Activated naive CD4-positive, alpha-beta T cell treated with anti-CD3 and anti-CD28 coated beads for 36 hours (primary cell): Measurements from ENCODE around the gene RNF220. TPM values are rescaled to one million over a fixed set of nuclear protein-coding genes. Genes with fewer than 3 reads are reported as not detected.
A peak's percentile ranks its signal among the peaks of the same experiment; 100 is the strongest.

ENCODE experiments used
- CTCF ChIA-PET: fragments of 350-600 bp; sonication (Branson Sonifier 250); formaldehyde crosslinking; loops from one replicate; lab custom pipeline; 2021; ENCODE audit warnings: antibody characterized with exemption; lab: Charles Lee
- DNase-seq: peaks from one replicate; pipeline ENCODE4 v3.0.0-alpha.2; 2020
- H3K27ac Mint-ChIP-seq: one replicate; pipeline ENCODE4 v1.8.0; 2021; ENCODE audit warnings: mild to moderate bottlenecking, mixed read lengths
- H3K27me3 Mint-ChIP-seq: one replicate; pipeline ENCODE4 v1.8.0; 2021; ENCODE audit warnings: low read depth, mixed read lengths
- H3K36me3 Mint-ChIP-seq: one replicate; pipeline ENCODE4 v1.8.0; 2021; ENCODE audit warnings: low read depth, mixed read lengths
- H3K4me1 Mint-ChIP-seq: one replicate; pipeline ENCODE4 v1.8.0; 2021; ENCODE audit warnings: low read depth, mixed read lengths
- H3K4me3 Mint-ChIP-seq: one replicate; pipeline ENCODE4 v1.8.0; 2021; ENCODE audit warnings: mild to moderate bottlenecking, moderate library complexity, mixed read lengths
- H3K9me3 Mint-ChIP-seq: one replicate; pipeline ENCODE4 v1.8.0; 2021; ENCODE audit warnings: mixed read lengths
- intact Hi-C: fragments of 100-400 bp; cut with micrococcal nuclease; formaldehyde crosslinking; loops from one replicate; pipeline ENCODE4 v1.15.1; 2023
- total RNA-seq, 2 experiments: library from RNA; stranded (reverse); gene quantifications; one replicate each; pipeline ENCODE4 v1.2.3, GENCODE V29; 2021

RNF220 gene
- total RNA-seq, 2 experiments from 2014 or later: 71.6 to 81.6 TPM

DNA sequence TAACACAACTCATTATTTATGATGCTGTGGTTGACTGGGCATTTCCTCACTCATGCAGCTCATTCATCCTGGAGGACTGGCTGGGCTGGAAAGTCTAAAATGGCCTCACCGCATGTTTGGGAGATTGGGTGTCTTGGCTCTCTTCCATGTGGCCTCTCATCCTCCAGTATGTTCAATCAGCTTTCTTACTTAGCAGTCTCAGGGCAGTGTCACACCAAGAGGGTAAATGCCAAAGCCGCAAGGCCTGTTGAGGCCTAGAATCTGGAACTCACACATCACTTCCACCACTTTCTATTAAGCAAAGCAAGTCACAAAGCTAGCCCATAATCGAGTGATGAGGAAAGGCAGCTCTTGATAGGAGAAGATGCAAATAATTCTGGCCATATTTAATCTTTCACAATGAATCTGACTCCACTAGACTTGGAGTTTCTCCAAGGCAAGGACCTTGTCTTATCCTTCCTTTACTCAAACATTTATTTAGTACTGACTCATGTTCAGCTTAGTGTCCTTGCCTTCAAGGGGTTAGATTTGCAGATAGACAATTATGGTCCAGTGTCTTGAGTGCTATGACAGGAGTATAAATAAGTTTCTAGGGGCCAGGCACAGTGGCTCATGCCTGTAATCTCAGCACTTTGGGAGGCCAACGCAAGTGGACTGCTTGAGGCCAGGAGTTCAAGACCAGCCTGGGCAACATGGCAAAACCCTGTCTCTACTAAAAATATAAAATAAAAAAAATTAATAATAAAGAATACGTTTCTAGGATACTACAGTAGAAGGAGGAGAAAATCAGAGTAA is 224.1 kb downstream of the RNF220 start:
- Mint-ChIP-seq H3K9me3 (no peaks in the 10 kb centered on the region), H3K4me3 (no peak overlapping the region), H3K36me3 (peaks cover 7% of the 10 kb centered on the region), H3K27me3 (no peaks in the 10 kb centered on the region), H3K27ac (no peak overlapping the region), H3K4me1 (peaks cover 23% of the 10 kb centered on the region)
- CTCF ChIA-PET: interaction anchor here (1.2 to 16.2 kb wide), 3 partner anchors 23 to 56 kb away, joined by 3 to 135 read pairs (median 5); no protein-coding TSS in a partner anchor
- intact Hi-C loops: no loop called here
- no peak for DNase-seq

DNA sequence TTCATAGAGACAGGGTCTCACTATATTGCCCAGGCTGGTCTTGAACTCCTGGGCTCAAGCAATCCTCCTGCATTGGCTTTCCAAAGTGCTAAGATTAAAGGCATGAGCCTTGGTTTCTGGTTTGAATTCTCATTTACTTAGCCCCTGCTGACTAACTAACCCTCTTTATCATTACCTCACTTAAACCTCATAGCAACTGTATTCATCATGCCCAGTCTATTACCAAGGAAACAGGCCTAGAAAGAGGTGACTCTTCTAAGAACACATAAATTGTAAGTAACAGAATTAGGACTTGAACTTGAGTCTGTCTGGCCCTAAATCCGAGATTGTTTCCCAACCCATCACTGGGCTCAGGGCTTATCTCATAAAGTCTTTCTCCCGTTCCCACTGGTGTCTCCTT is 225.1 kb downstream of the RNF220 start:
- Mint-ChIP-seq H3K27ac (no peak overlapping the region), H3K4me1 (peaks cover 33% of the 10 kb centered on the region), H3K9me3 (no peaks in the 10 kb centered on the region), H3K36me3 (peaks cover 14% of the 10 kb centered on the region), H3K27me3 (no peaks in the 10 kb centered on the region), H3K4me3 (peak overlapping the region; percentile 91)
- DNase-seq: no peak
- CTCF ChIA-PET: interaction anchor here (1.2 to 16.2 kb wide), 4 partner anchors 21 to 57 kb away, joined by 3 to 135 read pairs (median 4); no protein-coding TSS in a partner anchor
- intact Hi-C loops: no loop called here

DNA sequence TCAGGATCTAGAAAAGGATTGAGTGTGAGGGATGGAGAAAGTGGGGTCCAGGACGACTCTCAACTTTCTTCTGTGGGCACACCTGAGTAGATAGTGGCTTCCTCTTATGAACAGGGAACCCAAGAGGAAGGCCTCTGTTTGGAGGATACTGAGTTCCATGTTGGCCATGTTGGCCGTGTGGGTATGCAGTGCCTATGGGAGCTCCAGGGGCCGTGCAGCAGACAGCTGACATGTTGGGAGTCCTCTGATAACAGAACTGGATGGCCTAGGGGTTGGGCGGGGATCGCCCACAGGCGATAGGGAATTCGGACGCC is 226.2 kb downstream of the RNF220 start:
- intact Hi-C loops: no loop called here
- peak overlapping the region; percentile 91 for H3K4me3 Mint-ChIP-seq
- H3K27ac Mint-ChIP-seq: peak overlapping the region; percentile 94
- no peaks in the 10 kb centered on the region for H3K9me3 Mint-ChIP-seq
- H3K27me3 Mint-ChIP-seq: no peaks in the 10 kb centered on the region
- no peak for DNase-seq
- CTCF ChIA-PET: interaction anchor here (1.2 to 16.2 kb wide), 3 partner anchors 8 to 22 kb away, joined by 3 to 135 read pairs (median 3); no protein-coding TSS in a partner anchor
- peaks cover 23% of the 10 kb centered on the region for H3K36me3 Mint-ChIP-seq
- peaks cover 37% of the 10 kb centered on the region for H3K4me1 Mint-ChIP-seq

GRCh38 chr1:44631647-44632539 is 226.8 kb downstream of the RNF220 start:
- peak; percentile 95 for DNase-seq
- intact Hi-C loops: loop anchor here (1.0 kb wide), 2 partner anchors 42 to 143 kb away; partner anchors contain the start of genes ARMH1, RPS8 and TMEM53
- Mint-ChIP-seq H3K36me3 (peaks cover 28% of the 10 kb centered on the region), H3K4me1 (peaks cover 39% of the 10 kb centered on the region), H3K9me3 (no peaks in the 10 kb centered on the region), H3K27me3 (no peaks in the 10 kb centered on the region), H3K4me3 (peak overlapping the region; percentile 91), H3K27ac (peak overlapping the region; percentile 95)
- CTCF ChIA-PET: interaction anchor here (1.2 to 16.2 kb wide), 2 partner anchors 8 to 20 kb away, joined by 3 to 135 read pairs; no protein-coding TSS in a partner anchor

- peaks cover 39% of the 10 kb centered on the region for H3K4me1 Mint-ChIP-seq
- H3K36me3 Mint-ChIP-seq: peaks cover 30% of the 10 kb centered on the region
- DNase-seq: peak; percentile 14
- intact Hi-C loops: loop anchor here (1.0 kb wide), 2 partner anchors 42 to 143 kb away; partner anchors contain the start of genes ARMH1, RPS8 and TMEM53
- no peaks in the 10 kb centered on the region for H3K27me3 Mint-ChIP-seq
- CTCF ChIA-PET: interaction anchor here (16.2 kb wide), 1 partner anchor 19 kb away, joined by 135 read pairs; no protein-coding TSS in a partner anchor
- peak overlapping the region; percentile 91 for H3K4me3 Mint-ChIP-seq
- peak overlapping the region; percentile 95 for H3K27ac Mint-ChIP-seq
- no peaks in the 10 kb centered on the region for H3K9me3 Mint-ChIP-seq
Measured at GRCh38 chr1:44632598-44632997, 227.5 kb downstream of the RNF220 start.

DNA sequence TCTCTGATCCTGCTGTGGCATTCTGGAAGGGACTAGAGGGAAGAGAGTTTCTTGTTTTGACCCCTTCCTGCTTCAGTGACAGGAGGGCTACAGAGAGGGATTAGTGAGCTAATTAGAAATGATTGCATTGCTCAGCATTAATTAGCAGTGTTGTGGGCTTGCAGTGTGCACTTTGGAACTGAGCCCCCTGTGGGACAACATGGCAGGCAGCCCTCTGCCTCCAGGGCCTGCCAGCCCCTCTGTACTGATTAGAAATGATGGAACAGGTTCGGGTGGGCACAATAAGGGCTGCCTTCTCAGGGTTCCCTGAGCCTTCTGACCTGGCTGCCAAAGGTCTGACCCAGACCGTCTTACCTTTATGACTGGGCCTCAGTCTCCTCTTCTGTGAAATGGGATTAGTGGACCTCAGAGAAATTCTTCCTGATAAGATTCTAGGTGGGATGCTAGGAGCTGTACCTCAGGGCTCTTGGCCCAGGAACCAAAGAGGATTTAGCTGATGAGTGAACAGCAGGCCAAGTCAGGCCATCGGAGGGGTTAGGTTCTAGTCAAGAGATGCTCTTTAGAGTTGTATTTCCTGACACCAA is 229.6 kb downstream of the RNF220 start:
- H3K27me3 Mint-ChIP-seq: no peaks in the 10 kb centered on the region
- H3K4me1 Mint-ChIP-seq: peaks cover 39% of the 10 kb centered on the region
- no peak for DNase-seq
- intact Hi-C loops: no loop called here
- H3K36me3 Mint-ChIP-seq: peaks cover 32% of the 10 kb centered on the region
- peak overlapping the region; percentile 8 for H3K27ac Mint-ChIP-seq
- no peak overlapping the region for H3K4me3 Mint-ChIP-seq
- CTCF ChIA-PET: interaction anchor here (0.6 to 16.2 kb wide), 2 partner anchors 17 to 417 kb away, joined by 3 to 135 read pairs; no protein-coding TSS in a partner anchor
- H3K9me3 Mint-ChIP-seq: no peaks in the 10 kb centered on the region

GRCh38 chr1:44635439-44635838 is 230.4 kb downstream of the RNF220 start:
- Mint-ChIP-seq H3K9me3 (no peaks in the 10 kb centered on the region), H3K27ac (no peak overlapping the region), H3K4me3 (no peak overlapping the region), H3K27me3 (no peaks in the 10 kb centered on the region), H3K36me3 (peaks cover 32% of the 10 kb centered on the region), H3K4me1 (peaks cover 39% of the 10 kb centered on the region)
- CTCF ChIA-PET: interaction anchor here (0.7 to 16.2 kb wide), 2 partner anchors 16 to 23 kb away, joined by 3 to 135 read pairs; no protein-coding TSS in a partner anchor
- DNase-seq: no peak
- intact Hi-C loops: no loop called here

GRCh38 chr1:44636083-44636687 is 231.1 kb downstream of the RNF220 start:
- Mint-ChIP-seq H3K27me3 (no peaks in the 10 kb centered on the region), H3K36me3 (peaks cover 32% of the 10 kb centered on the region), H3K9me3 (no peaks in the 10 kb centered on the region), H3K4me1 (peaks cover 32% of the 10 kb centered on the region), H3K4me3 (no peak overlapping the region), H3K27ac (no peak overlapping the region)
- CTCF ChIA-PET: interaction anchor here (16.2 kb wide), 1 partner anchor 16 kb away, joined by 135 read pairs; no protein-coding TSS in a partner anchor
- no peak for DNase-seq
- intact Hi-C loops: no loop called here

DNA sequence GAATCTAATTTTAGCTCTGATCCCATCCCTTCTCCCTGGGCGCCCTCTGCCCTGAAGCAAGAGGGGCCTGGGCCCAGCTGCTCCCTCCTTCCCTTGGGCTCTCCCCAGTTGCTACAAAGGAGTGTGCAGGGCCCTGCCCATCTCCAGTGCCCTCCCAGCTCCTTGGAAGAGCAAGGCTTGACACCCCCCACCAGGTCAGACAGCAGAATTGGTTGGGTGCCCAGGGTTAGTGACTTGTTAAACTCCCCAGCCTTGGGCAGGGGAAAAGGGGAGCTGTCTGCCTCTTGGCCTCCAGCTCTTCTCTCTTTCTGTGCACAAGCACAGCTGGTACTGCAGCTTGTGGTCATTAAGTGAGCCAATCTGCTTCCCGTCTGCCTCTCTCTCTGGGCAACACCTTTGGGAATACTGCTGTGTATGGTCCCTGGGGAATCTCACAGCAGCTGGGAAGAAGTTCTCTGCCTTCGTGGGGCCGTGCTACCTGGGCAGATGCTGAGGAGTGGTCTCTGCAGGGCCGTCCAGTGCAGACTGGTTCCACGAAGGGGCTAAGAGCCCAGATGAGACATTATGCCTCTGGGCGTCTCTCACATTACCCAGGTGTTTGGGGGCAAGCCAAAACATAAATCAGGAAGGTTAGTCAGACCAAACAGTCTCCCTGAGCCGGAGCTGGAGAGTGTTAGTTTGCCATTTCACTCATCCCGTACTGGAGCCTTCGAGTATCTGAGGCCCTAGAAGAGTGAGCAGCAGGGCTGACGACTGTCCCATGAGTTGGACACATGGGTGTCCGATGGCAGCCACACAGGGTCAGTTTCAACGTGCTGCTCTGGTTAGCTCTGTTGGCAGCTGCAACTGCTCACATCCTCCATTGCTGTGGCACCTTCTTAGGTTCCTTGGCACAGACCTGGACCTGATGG is 231.9 kb downstream of the RNF220 start:
- no peaks in the 10 kb centered on the region for H3K9me3 Mint-ChIP-seq
- no peak overlapping the region for H3K4me3 Mint-ChIP-seq
- peaks cover 32% of the 10 kb centered on the region for H3K36me3 Mint-ChIP-seq
- H3K27ac Mint-ChIP-seq: no peak overlapping the region
- intact Hi-C loops: no loop called here
- no peaks in the 10 kb centered on the region for H3K27me3 Mint-ChIP-seq
- no peak for DNase-seq
- CTCF ChIA-PET: interaction anchor here (0.9 to 16.2 kb wide), 2 partner anchors 15 to 72 kb away, joined by 3 to 135 read pairs; no protein-coding TSS in a partner anchor
- H3K4me1 Mint-ChIP-seq: peaks cover 31% of the 10 kb centered on the region

DNA sequence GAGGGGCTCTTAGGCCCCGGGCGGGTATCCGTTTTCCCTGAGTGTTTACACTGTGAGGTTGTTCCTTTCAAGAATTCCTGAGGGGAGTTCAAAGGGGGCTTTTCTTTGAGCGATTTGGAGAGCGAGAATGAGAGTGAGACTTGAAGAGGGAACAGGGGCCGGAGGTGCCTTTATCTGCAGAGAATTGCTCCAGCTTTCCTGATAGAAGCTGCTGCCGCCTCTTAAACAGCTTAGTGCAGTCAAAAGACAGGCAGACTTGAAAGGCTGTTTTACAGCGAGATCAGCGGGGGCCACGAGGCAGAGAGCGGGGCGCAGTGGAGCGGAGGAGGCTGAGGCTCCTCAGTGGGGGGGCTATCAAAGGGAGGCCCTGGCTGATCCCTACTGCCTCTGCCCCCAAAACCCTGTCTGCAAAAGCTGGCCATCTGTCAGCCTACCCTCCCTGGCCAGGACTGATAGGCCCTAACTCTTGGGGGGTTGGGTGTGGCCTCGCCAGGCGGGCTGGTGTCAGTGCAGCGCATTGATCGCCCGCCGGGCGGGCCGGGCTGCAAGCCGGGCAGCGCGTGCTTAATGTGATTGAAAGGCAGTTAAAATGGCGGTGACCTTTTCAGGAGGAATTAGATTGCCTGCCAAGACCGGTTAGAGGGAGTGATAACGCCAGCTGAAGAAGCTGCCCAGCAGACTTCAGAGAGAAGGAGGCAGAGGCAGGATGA is 232.8 kb downstream of the RNF220 start:
- no peaks in the 10 kb centered on the region for H3K9me3 Mint-ChIP-seq
- CTCF ChIA-PET: interaction anchor here (0.9 to 16.2 kb wide), 2 partner anchors 14 to 71 kb away, joined by 3 to 135 read pairs; no protein-coding TSS in a partner anchor
- no peak overlapping the region for H3K4me3 Mint-ChIP-seq
- H3K4me1 Mint-ChIP-seq: peaks cover 28% of the 10 kb centered on the region
- intact Hi-C loops: no loop called here
- DNase-seq: no peak
- H3K36me3 Mint-ChIP-seq: peaks cover 30% of the 10 kb centered on the region
- no peaks in the 10 kb centered on the region for H3K27me3 Mint-ChIP-seq
- H3K27ac Mint-ChIP-seq: no peak overlapping the region
